ENCODE data around the gene DLGAP1. TPM values are rescaled to one million over a fixed set of nuclear protein-coding genes. Genes with fewer than 3 reads are reported as not detected.

Gene DLGAP1
- total RNA-seq, 1 donor from 2014 or later, result 0.86 TPM

DNA sequence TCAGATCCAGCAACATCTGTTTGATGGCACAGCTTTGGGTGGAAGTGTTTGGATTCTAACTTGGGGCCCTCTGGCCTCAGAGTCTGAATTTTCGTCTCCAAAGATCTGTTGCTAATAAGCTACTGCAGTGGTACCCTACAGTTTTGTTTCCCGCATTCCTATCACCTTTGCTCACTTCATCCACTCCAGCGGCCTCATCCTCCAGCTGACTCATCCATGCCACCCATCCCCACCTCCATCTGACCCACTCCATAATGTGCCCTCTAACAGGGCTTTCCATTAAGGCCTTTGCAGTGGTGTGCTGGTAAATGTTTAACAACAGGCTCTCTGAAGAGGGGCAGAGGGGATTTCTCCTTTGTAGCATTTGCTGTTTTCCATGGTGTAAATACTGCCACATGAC lies 779.7 kb downstream of the DLGAP1 start:
- intact Hi-C loops (cut with micrococcal nuclease), result no loop called here

GRCh38 chr18:3671176-3671575 lies 783.9 kb downstream of the DLGAP1 start:
- intact Hi-C loops (cut with micrococcal nuclease), result no loop called here

DNA sequence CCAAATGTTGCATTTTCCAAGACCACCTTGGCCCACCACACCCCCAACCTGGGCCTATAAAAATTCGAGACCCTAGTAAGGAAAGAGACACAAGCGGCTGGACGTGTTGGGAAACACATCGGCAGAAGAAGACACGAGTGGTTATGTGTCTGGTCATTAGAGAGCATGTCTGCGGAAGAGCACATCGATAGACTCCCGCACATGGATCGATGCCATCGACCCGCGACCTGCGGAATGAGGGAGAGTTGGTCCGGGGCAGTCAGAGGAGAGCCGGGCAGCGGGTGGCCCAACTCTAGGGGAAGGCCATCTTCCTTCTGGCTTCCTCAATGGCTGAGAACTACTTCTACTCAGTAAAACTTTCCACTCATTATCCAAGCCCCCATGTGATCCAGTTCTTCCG lies 785.7 kb downstream of the DLGAP1 start:
- intact Hi-C loops (cut with micrococcal nuclease), result no loop called here

DNA sequence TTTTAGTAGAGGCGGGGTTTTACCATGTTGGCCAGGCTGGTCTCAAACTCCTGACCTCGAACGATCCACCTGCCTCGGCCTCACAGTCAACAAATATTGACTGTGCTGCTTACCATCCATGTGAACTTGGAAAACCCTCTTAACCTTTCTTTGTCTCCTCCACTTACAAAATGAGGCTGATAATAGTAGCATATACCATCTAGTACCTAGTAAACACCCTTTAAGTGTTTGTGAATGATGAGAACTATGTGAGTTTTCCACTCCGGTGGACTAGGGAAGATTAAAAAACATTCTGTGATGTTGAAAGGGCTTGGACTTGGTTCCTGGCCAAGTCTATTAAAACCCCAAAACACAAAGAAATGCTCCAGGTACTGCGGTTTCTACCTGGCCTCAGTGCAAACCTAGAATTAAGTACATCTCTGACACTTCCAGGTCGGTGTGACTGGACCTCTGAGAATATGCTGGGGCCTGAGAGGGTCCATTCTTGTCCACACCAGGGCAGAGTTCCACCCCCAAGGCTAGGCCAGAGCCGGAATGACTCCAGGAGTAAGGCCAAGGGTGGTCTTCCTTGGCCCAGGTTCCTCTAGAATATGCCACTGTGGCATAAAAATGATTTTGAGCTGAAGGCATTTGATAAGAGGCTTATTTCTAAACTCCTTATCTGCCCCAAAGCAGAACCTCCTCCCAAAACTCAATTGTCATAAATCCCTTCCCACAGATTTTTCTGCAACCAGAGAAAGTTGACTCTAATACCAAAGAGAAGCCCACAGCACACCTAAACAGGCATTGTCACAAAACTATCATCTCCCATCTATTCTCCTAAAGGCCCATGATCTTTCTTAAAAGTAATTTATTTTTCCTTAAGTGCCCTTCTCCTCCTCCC lies 787.6 kb downstream of the DLGAP1 start:
- intact Hi-C loops (cut with micrococcal nuclease), result no loop called here

DNA sequence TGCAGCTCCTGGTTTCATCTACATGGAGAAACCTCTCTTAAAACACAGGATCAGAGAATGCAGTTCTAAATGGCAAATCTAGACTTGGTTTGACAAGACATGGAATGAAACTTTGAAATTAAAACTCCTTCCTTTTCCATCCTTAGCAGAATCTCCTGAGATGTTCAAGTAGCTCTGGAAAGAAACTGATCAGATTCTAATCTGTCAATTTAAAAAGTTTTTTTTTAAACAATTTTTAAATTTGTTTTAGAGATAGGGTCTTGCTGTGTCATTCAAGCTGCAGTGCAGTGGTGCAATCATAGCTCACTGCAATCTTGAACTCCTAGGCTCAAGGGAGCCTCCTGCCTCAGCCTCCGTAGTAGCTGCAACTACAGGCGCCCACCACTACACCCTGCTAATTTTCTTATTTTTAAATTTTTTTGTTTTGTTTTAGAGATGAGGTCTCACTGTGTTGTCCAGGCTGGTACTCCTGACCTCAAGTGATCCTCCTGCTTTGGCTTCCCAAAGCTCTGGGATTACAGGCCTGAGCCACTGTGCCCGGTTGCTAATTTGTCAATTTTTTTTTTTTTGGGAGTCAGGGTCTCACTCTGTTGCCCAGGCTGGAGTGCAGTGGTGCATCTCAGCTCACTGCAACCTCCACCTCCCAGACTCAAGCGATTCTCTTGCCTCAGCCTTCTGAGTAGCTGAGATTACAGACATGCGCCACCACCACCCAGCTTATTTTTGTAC lies 788.4 kb downstream of the DLGAP1 start:
- intact Hi-C loops (cut with micrococcal nuclease), result loop anchor here (1.0 kb wide), 10 partner anchors 60 to 385 kb away; no protein-coding TSS in a partner anchor

GRCh38 chr18:3665780-3666525 lies 789.2 kb downstream of the DLGAP1 start:
- intact Hi-C loops (cut with micrococcal nuclease), result loop anchor here (1.0 to 2.0 kb wide), 11 partner anchors 41 to 385 kb away; no protein-coding TSS in a partner anchor

GRCh38 chr18:3665204-3665603 lies 789.9 kb downstream of the DLGAP1 start:
- intact Hi-C loops (cut with micrococcal nuclease), result loop anchor here (2.0 kb wide), 1 partner anchor 40 kb away; no protein-coding TSS in a partner anchor

DNA sequence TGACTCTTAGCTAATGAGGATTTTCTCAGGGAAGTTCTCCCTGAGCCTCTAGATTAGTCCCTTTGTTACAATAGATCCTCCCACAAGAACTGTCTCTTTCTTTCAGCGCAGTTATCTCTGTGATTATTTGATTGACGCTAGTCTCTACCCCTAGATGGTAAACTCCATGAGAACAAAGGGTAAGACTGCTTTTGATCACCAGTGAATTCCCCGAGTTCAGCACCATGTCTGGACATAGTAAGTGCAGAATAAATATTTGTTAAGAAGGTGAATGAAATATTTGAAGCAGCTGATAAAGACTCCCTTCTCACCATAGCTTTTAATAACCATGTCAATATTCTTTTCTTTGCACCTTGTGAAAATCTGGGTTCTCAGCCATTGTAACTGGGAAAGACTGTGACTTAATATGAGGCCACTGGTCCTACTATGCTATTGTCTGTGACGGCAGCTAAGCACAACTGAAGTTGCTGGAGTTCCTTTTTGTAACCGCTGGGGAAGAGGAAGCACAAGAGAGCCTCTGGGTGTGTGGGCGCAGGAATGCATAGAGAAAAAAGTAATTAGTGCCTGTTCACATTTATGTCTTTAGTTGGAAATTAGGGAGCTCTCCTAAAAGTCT lies 790.4 kb downstream of the DLGAP1 start:
- intact Hi-C loops (cut with micrococcal nuclease), result loop anchor here (2.0 kb wide), 1 partner anchor 40 kb away; no protein-coding TSS in a partner anchor

GRCh38 chr18:3663870-3664512 lies 791.1 kb downstream of the DLGAP1 start:
- intact Hi-C loops (cut with micrococcal nuclease), result loop anchor here (2.0 kb wide), 1 partner anchor 39 kb away; no protein-coding TSS in a partner anchor

DNA sequence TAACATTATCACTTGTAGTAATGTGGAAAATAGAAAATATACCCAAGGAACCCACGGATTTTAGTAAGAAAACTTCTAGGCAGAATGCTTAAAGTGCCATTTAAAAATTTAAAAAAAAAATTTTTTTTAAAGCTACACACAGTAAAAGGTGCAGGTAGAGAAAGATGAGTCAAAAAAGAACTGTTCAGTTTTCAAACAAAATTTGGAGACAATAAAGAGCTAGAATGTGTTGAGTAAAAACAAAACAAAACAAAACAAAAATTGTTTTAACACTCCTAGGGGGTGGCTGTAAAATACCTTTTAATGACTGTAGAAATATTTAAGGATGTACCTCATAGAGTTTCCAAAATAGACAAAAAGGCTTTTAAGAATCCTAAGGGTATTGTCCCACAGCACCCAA lies 793.1 kb downstream of the DLGAP1 start:
- intact Hi-C loops (cut with micrococcal nuclease), result no loop called here

DNA sequence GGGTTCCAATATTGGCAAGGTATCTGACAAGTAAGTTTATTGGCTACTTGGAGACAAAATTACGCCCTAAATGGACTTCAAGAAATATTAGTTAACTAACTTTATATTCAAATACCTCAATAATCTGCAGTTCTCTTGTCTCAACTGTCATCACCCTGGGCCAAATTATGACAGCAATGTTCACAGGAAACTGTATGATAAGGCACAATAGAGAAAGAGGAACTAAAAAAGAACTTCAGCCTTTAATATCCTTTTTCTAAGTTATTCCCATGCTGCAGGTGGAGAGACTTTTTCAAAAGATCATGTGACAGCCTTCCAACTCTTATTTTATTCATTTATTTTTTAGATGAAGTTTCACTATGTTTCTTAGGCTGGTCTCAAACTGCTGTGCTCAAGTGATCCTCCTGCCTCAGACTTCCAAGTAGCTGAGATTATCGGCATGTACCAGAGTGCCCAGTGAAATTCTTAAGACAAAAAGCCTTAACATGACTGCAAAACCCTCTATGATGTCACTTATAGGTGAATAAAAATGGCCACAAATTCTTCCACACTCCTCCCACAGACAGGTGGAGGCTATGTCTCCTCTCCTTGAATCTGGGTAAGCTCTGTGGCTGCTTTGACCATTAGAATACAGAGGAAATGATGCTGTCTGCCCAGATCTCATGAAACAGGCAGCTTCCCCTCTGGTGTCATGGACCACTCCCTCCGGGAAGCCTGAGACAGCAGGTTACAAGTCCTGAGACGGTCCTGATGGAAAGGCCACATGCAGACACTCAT lies 794.2 kb downstream of the DLGAP1 start:
- intact Hi-C loops (cut with micrococcal nuclease), result no loop called here

- intact Hi-C loops (cut with micrococcal nuclease), result no loop called here
These were observed 796.6 kb downstream of the DLGAP1 start for GRCh38 chr18:3658529-3658928.

- intact Hi-C loops (cut with micrococcal nuclease), result no loop called here
These were observed 799.7 kb downstream of the DLGAP1 start for GRCh38 chr18:3655254-3656050.

DNA sequence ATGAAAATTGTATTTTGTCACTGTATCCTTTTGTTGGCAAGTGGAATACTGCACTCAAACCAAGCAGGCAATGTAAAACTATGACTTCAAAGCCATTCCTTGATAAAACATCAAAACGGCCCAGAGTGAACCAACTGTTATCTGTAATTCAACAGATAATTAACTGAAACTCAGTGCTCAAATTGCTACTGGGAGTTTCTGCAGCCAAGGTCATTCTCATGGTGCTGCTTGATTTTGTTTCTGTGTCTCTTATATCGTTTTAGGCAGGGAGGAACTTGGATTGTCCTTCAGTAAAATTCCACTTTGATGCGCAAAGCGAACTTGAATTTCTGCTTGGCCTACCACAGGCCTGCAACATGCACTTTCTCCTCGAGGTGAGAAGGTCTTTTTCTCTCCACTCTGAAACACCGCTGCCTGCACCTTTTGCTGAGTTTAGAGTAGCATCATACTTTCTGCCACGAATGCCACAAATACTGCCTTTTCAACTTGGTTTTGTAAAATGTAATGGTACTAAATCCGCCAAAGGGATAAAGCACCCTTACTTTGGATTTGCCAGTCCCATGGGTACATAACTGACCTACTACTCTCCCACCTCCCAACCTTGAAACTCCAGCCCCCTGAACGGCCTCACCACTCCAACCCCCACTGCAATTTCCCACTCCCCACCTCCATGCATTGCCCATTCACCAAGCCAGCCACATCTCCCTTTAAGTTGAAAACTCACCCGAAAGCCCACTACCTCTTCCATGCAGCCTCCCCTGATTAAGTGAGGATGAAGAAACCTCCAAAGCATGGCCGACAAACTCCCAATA lies 800.5 kb downstream of the DLGAP1 start:
- intact Hi-C loops (cut with micrococcal nuclease), result no loop called here

DNA sequence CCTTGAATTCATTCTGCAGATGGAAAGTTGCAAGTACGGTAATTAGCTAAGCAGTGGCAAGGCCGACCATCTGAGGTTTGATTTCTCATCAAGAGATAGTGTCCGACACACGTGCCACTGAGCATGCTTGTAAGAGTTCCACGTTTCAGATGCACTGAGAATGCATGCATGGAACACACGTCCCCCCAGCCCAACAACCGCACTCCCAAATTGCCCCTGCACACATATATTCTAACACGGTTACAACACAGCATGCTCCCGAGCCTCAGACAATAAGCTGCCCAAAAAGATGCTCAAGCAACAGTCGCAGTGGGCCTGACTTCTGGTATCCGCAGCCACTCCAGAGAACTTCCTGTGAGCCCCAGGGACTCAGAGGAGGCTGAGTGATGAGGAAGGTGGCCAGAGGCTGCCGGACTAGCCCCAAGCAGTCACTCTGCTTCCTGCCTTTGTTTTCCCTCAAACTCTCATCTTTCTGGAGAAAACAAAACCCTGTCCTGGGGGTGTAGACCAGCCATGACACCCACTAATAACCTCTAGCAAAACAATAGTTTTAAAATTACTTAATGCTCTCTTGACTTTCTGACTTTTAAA lies 801.2 kb downstream of the DLGAP1 start:
- intact Hi-C loops (cut with micrococcal nuclease), result no loop called here

DNA sequence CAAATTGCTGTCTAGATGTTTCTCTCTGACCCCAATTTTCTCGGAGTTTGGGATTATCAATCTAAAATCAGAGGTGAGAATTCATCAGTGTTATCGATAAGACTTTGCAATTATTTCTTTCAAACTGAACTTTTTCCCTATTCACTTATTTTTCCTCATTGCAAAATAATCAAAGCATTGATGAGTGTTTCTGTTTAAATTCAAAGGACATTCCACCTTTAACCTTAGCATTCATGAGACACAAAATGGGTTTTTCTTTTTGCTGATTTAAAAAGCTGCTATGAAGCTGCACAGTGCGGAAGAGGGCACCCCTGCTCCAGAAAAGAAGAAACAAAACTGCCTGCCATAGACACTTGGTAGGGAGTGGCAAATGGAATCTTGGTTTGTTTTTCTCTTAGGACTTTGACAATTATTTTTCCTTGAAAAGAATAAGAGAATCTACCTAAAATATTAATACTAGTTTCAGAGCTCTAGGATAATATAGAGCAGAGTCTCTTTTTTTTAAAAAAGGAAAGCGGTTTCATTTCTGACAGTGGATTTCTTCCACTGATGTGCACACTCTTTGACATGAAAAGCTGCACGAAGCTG lies 801.8 kb downstream of the DLGAP1 start:
- intact Hi-C loops (cut with micrococcal nuclease), result no loop called here
